ENCODE data around the gene SLA2. TPM values are rescaled to one million over a fixed set of nuclear protein-coding genes. Genes with fewer than 3 reads are reported as not detected.
"Not testable (repeated sequence)": the region's sequence is repeated elsewhere in the genome, so short reads cannot be mapped to it uniquely, and the experiment has no call there.

The SLA2 gene
- total RNA-seq, 4 donors from 2014 or later = 0.14 to 0.88 TPM; not detected in 2

DNA sequence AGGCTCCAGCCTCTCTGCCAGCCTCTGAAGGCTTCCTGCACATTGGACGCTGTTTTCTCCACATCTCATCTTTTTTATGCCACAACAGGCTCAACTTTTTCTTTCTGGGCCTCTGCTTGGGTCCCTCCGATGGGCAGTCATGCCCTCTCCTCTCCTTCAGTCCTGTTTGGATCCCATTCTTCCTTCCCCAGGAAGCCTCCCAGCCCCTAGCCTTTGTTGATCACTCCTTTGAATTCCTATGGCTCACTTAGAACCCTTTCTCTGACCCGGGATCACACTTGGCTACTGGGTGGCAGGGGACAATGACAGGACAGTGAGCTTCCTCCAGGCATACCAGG, 4.5 kb downstream of the SLA2 start:
- Histone ChIP-seq H3K27ac (no peak overlapping the region), H3K36me3 (no peaks in the 10 kb centered on the region), H3K4me3 (no peak overlapping the region), H3K4me1 (no peaks in the 10 kb centered on the region), H3K9me3 (no peaks in the 10 kb centered on the region), H3K27me3 (no peaks in the 10 kb centered on the region)
- intact Hi-C loops (cut with DNase I; ENCODE audit: low total_unique reads) = no loop called here
- no peak for TF ChIP-seq POLR2A (IDR thresholded peaks at IDR 0.05)
- TF ChIP-seq, protein P1, sequence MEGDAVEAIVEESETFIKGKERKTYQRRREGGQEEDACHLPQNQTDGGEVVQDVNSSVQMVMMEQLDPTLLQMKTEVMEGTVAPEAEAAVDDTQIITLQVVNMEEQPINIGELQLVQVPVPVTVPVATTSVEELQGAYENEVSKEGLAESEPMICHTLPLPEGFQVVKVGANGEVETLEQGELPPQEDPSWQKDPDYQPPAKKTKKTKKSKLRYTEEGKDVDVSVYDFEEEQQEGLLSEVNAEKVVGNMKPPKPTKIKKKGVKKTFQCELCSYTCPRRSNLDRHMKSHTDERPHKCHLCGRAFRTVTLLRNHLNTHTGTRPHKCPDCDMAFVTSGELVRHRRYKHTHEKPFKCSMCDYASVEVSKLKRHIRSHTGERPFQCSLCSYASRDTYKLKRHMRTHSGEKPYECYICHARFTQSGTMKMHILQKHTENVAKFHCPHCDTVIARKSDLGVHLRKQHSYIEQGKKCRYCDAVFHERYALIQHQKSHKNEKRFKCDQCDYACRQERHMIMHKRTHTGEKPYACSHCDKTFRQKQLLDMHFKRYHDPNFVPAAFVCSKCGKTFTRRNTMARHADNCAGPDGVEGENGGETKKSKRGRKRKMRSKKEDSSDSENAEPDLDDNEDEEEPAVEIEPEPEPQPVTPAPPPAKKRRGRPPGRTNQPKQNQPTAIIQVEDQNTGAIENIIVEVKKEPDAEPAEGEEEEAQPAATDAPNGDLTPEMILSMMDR (IDR thresholded peaks at IDR 0.05) = no peak
- DNase-seq = no peak

DNA sequence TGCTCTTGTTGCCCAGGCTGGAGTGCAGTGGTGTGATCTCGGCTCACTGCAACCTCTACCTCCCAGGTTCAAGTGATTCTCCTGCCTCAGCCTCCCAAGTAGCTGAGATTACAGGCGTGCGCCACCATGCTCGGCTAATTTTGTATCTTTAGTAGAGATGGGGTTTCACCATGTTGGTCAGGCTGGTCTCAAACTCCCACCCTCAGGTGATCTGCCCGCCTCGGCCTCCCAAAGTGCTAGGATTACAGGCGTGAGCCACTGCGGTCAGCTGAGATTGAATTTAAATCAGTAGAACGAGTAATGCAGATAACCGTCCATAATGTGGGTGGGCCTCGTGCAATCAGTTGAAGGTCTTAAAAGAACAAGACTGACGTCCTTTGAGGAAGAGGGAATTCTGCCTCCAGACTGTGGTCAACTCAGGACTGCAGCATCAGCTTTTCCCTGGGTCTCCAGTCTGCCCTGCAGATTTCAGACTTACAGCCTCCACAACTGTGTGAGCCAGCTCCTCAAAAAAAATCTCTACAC, 7.1 kb downstream of the SLA2 start:
- intact Hi-C loops (cut with DNase I; ENCODE audit: low total_unique reads); DNase-seq; H3K27me3 ChIP-seq: not testable (repeated sequence)

GRCh38 chr20:36634342-36634741, 11.7 kb downstream of the SLA2 start:
- no peak for DNase-seq

More for the DNA sequence above, 7.1 kb downstream of the SLA2 start:
- not testable (repeated sequence) for H3K9me3 ChIP-seq, H3K27ac ChIP-seq, H3K4me3 ChIP-seq, H3K4me1 ChIP-seq, H3K36me3 ChIP-seq

DNA sequence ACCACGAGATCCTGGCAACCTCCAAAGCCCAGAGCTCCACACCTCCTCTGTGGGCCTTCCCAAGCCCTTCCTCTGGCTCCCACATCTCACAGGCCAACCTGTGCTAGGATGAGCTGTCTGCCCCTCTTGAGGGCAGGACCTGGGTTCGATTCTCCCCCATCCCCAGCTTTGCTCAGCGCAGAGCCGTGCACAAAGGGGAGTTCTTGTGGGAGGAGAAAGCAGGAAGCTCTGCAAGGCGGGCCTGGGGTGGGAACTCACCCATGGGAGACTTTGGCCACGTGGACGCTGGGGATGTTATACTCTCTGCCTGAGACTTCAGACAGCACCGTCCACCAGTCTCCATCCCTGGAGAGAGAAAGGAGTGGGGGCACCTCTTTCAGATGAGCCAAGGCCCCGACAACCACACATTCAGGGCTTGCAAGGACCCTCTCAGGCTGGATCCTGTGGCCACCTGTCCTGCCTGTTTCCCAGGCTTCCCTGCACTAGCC, 12.7 kb downstream of the SLA2 start:
- Histone ChIP-seq H3K27me3 (no peaks in the 10 kb centered on the region), H3K9me3 (no peaks in the 10 kb centered on the region), H3K27ac (no peak overlapping the region), H3K36me3 (no peaks in the 10 kb centered on the region), H3K4me1 (no peaks in the 10 kb centered on the region), H3K4me3 (no peak overlapping the region)
- no peak for TF ChIP-seq POLR2A (IDR thresholded peaks at IDR 0.05)
- TF ChIP-seq, protein P1 (IDR thresholded peaks at IDR 0.05) = no peak
- no peak for DNase-seq
- intact Hi-C loops (cut with DNase I; ENCODE audit: low total_unique reads) = no loop called here

More at GRCh38 chr20:36634342-36634741, 11.7 kb downstream of the SLA2 start:
- no peak for TF ChIP-seq POLR2A (IDR thresholded peaks at IDR 0.05)
- TF ChIP-seq, protein P1 (IDR thresholded peaks at IDR 0.05) = no peak
- Histone ChIP-seq H3K9me3 (no peaks in the 10 kb centered on the region), H3K4me3 (no peak overlapping the region), H3K27me3 (no peaks in the 10 kb centered on the region), H3K27ac (no peak overlapping the region), H3K4me1 (no peaks in the 10 kb centered on the region), H3K36me3 (no peaks in the 10 kb centered on the region)
- intact Hi-C loops (cut with DNase I; ENCODE audit: low total_unique reads) = no loop called here

DNA sequence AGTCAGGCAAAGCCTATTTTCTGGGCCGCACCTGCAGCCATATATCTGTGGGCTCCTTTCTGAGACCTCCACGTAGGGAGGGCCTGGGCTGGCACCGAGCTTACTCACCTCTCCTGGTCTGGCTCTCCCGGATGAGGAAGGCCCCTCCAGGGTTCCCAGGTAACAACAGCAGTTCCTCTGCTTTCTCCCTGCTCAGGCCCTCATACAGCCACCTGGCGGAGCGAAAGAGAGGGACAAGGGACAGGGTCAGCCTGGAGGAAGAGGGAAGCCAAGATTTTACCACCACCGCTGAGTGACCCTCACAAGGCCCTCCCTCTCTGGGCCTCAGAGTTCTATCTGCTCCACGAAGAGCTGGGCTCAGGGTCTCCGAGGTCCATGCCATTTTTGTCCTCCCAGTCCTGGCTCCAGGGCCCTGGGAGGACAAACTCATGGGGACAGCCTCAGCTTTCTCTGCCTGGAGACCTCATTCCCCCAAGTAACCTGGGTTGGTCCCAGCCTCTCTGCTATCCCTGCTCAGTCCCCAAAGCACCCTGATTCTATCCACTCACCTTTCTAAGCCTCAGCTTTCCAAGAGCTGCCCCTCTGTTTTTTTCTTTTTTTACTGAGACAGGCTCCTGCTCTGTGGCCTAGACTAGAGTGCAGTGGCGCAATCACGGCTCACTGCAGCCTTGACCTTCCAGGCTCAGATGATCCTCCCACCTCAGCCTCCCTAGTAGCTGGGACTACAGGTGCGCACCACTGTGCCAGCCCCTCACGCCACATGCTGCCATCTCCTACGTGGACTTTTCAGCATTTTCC, 13.3 kb downstream of the SLA2 start:
- no peak for TF ChIP-seq POLR2A (IDR thresholded peaks at IDR 0.05)
- TF ChIP-seq, protein P1 (IDR thresholded peaks at IDR 0.05) = no peak
- Histone ChIP-seq H3K4me3 (no peak overlapping the region), H3K27ac (no peak overlapping the region), H3K36me3 (no peaks in the 10 kb centered on the region), H3K4me1 (no peaks in the 10 kb centered on the region), H3K9me3 (no peaks in the 10 kb centered on the region), H3K27me3 (no peaks in the 10 kb centered on the region)
- DNase-seq = no peak
- intact Hi-C loops (cut with DNase I; ENCODE audit: low total_unique reads) = no loop called here

Measured in uterus (tissue), 4 donors.